Measurements from ENCODE around the gene FAF2.

GRCh38 chr5:176463113-176463764 lies 15.1 kb downstream of the FAF2 start:
- no peak for TF ChIP-seq POLR2AphosphoS5 (IDR thresholded peaks at IDR 0.05; ENCODE audit: insufficient read depth, low read depth, low read length)
- TF ChIP-seq POLR2A (IDR thresholded peaks at IDR 0.05; ENCODE audit: low read depth, low read length): no peak
- TF ChIP-seq CTCF (IDR thresholded peaks at IDR 0.05; ENCODE audit: extremely low read depth in 1 of 2, insufficient read depth in 1 of 2, low read depth in 1 of 2, low read length in 2 of 2): no peak
- no peak for TF ChIP-seq MAX (IDR thresholded peaks at IDR 0.05; ENCODE audit: insufficient read depth, insufficient read length)
- no peak for TF ChIP-seq GATA2 (IDR thresholded peaks at IDR 0.05; ENCODE audit: insufficient read depth, insufficient read length, low read depth, low read length)
- no peak for TF ChIP-seq EZH2 (IDR thresholded peaks at IDR 0.05; ENCODE audit: borderline replicate concordance, low read depth, low read length, severe bottlenecking)

All from endothelial cell of umbilical vein (primary cell).